ENCODE data around the gene BICC1. TPM values are rescaled to one million over a fixed set of nuclear protein-coding genes. Genes with fewer than 3 reads are reported as not detected.

BICC1 gene
- total RNA-seq, 1 donor from 2014 or later, result 42.1 TPM

DNA sequence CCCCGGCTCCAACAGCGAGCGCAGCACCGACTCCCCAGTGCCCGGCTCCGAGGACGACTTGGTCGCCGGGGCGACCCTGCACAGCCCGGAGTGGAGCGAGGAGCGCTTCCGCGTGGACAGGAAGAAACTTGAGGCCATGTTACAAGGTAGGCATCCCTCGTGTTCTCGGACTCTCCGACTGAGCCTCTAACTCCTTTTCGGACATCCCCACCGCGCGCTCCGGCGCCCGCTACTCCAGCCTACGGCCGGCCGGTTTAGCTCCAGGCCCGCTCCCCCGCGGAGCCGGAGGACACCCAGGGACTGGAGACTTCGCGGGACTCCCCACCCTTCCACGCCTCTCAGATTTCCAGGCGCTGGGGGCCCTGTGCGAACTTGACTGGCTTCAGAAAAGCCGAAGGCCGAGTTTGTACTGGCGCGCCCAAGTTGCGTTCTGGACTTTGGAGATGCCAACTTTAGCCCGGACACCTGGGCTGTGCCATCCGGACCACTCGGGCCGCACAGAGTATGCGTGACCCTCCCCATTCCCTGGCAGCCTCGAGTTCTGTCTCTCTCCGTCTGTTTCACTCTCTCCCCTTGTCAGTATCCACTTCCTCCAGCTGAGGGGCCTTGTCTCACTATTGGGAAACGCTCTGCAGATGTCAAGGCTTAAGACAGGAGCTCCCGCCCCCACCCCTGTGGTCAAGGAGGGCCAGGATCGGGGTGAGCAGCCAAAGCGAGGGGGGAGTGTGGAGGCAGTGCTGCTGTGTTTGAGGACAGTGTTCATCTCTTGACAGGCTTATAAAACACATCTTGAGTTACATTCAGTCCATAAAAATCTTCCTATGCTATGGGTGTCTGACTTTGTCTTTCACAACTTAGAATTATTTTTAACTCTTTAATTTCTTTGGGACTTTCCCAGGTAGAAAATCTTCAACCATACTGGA is 777 bp downstream of the BICC1 start:
- peak; percentile 90 for ATAC-seq
- intact Hi-C loops (cut with DNase I), result no loop called here
- peak; percentile 80 for DNase-seq (ENCODE audit: low spot score)

DNA sequence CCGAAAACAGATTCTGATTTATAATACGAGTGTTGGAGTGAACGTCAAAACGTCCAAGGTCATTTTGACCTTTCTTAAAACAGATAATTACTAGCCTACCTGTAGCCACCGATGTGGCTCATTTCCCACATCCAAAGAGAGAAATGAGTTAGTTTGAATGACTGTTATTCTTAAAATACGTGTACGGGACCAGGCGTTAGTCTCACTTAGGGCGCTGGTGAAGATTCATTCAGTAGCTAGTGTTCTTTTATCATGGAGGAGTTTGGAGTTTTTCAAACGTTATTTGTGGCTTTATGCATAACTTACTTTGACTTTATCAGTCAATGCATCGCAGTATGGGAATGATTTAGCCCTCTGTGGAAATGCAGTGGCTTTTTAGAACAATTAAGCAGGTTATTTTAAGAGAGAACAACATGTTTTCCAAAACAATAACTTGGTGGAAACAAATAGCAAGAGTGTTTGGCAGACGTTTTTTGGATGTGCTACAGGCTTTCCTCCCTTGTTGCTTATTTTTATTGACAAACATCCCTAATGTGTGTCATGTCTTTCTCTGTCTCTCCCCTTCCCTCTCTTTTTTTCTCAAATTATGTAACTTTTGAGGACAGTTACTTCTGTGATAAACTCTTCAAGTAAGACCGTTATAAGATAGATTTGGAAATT is 1.6 kb downstream of the BICC1 start:
- intact Hi-C loops (cut with DNase I), result no loop called here
- DNase-seq (ENCODE audit: low spot score) (no peak), ATAC-seq (no peak)

DNA sequence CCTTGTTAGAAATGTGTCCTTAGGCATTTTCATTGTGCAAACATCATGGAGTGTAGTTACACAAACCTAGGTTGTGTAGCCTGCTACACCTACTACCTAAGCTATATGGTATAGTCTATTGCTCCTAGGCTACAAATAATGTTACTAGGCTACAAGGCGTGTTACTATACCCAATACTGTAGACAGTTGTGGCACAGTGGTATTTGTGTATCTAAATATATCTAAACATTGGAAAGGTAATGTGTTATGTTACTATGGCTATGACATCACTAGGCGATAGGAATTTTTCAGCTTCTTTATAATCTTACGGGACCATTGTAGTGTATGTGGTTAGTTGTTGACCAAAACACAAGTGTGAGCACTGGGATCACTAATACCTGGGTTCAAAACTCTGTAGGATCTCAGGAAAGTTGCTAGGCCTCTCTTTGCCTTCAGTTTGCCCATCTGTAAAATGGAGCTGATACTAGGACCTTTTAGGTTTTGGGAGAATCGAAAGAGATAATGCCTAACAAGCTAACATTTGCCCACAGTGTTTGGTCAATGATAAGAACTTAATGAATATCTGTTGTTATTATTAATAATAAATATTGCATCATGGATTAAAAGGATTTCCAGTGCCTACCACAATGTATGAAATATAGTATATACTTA is 2.7 kb downstream of the BICC1 start:
- ATAC-seq, result no peak
- intact Hi-C loops (cut with DNase I), result no loop called here
- DNase-seq (ENCODE audit: low spot score), result no peak

DNA sequence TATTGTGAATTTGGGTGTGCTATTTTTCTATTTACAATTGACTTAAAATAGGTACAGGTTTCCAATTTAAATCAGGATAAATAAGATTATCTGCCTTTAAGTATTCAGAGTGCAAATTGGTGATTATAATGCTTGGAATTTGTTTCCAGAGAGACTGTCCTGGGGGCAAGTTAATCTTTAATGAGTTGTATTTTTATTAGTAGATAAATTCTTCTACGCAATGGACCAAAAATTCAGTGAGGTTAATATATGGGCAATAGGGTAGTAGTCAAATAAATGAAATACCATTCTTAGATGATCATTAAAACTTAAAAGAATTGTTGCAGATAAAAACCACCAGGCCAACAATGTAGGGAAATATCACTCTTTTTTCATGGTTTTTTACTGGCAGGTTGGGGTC is 3.4 kb downstream of the BICC1 start:
- ATAC-seq (no peak), DNase-seq (ENCODE audit: low spot score) (no peak)
- intact Hi-C loops (cut with DNase I), result no loop called here

DNA sequence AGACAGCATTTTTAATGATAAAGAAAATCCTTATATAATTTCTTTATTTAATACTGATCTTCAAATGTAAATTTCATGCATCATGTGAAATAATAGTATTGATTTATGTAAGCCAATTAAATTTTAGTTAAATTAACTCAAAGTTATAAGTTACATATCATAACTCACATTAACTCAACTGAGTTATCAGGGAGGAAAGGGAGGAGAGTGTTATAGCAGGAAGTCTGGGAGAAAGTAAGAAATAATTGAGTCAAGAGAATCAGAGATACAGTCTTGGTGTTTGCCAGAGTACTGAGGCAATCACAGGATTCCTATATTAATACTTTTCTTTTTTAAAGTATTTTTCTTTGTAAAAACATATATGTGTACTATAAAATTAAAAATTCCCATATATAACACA is 4.0 kb downstream of the BICC1 start:
- intact Hi-C loops (cut with DNase I), result no loop called here
- ATAC-seq (no peak), DNase-seq (ENCODE audit: low spot score) (no peak)

DNA sequence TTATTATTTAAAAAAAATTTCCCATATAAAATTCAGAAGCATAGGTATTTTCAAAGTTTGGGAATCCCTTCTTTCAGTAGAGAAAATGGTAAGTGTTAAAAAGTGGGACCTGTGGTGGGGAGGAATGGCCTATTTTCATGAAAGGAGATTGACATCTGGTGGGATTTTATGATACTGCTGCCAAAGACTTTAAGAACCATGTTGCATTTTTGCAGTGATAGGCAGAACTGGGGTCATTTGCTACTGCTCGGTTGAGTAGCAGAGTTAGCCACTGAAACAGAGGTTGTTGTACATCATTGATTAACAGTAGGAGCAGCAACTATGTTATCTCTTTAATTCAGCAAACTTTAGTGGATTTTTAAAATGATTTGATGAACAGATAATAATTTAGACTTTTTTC is 4.4 kb downstream of the BICC1 start:
- intact Hi-C loops (cut with DNase I), result no loop called here
- ATAC-seq (no peak), DNase-seq (ENCODE audit: low spot score) (no peak)

DNA sequence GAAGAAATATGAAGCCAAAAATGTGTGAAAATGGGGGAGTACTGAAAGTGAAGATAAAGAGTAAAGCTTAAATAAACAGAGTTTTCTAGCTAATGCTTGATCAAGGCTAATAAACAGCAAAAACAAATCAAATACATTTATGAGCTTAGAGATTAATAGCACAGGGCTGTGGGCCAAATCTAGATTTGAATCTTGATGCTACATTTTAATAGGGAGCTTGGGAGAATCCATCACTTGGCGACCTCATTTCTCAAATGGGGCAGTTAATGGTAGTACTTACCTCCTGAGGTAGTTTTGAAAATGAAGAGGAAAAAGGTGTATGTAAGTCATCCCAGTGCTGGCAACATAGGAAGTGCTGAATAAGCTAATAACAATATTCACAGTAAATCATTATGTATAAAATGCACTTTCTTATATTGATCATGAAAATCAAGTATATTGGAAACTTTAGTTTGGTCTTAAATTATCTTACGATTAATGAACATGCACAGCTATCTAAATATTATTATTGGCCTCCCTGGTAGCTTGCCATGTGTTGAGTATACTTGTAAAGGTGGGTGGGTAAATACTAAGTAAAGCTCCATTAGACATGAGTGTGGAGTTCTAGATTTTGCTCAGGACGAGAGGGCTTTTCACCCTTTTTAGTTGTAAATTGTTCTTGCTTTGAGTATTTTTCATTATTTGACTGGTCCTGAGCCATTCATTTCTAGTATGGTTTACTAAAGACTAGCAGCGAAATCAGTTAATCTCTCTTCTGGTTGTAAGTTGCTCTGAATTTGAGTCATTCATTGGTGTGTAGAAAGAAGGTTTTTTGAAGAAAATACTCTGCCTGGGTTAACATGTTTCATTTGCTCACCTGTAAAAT is 5.1 kb downstream of the BICC1 start:
- ATAC-seq (no peak), DNase-seq (ENCODE audit: low spot score) (no peak)
- intact Hi-C loops (cut with DNase I), result no loop called here

DNA sequence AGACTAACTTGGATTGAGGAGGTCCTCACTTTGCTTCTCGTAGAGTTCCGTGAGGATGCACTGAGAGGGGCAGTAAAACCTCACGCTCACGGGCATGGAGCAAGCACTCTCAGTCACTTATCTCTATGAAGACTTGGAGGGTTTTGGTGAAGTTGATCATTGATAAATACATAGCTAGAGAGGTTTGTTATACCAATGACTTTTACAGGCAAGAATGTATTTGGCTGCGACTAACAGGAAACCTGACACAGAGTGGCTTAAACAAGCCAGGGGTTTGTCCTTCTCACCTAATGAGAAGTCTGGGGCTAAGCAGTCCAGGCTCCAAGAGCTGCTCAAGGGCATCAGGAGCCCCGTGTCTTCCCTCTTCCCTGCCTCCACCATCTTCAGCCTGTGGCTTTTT is 6.1 kb downstream of the BICC1 start:
- no peak for DNase-seq (ENCODE audit: low spot score)
- ATAC-seq, result no peak
- intact Hi-C loops (cut with DNase I), result no loop called here

DNA sequence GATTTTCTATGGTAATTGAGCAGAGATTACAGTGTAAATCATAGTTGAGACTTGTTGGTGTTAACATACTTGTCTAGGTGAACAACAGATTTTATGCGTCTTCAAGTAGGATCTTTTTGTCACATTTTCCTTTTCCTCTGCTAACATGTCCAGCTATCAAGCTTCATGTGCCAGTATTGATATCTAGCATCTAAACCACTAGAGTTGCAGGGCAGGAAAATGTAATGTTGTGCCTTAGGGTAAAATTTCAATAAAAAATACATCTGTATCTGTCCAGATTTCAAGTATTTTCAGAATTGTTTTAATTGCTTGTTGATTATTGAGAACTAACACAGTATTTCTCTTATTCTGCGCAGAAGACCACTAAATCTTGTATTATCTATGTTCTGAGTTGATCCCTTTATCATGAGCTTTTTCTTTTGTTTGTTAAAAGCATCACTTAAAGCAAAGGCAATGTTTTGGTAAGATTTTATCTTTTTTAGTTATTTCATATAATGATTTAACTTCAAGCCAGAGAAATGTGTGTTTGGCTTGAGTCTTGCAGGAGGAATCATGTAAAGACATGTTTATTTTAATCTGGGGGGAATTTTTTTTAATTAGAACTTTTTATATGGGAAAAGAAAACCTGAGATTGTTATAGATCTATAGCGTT is 16.5 kb downstream of the BICC1 start:
- DNase-seq (ENCODE audit: low spot score) (no peak), ATAC-seq (no peak)
- intact Hi-C loops (cut with DNase I), result no loop called here

DNA sequence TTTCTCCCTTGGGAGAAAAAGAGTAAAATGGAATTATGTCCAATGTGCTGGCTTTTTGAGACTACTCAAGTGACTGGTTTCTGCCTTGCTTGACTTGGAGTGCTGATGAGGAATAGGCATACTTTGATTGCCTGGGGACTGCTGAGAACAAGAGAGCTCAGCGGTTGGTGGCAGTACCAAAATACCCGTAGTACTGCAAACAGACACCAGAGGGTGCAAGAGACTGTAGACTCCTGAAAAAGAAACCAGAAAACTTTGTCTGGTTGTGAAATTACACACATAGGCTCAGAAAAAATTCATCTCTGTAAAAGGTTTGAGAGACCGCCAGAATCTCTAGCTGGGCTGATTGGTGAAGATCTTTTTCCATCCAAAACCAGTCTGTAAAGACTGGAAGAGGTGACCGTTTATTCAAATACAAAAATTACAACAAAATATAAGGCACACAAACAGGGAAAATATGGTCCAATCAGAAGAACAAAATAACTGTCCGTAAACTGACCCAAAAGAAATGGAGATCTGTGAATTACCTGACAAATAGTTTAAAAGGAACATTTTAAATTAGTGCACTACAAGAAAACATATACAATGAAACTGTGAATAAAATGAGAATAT is 18.5 kb downstream of the BICC1 start:
- ATAC-seq, result no peak
- no peak for DNase-seq (ENCODE audit: low spot score)
- intact Hi-C loops (cut with DNase I), result no loop called here

DNA sequence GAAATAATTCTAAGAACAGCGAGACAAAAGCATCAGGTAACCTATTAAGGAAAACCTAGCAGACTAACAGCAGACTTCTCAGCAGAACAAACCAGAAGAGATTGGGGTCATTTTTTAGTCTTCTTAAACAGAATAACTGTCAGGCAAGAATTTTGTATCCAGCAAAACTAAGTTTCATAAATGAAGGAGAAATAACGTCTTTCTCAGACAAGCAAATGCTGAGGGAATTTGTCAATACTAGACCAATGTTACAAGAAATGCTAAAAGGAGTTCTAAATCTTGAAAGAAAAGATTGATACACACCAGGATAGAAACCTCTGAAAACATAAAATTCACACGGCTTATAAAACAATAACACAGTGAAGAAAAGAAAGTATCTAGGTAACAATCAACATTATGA is 22.6 kb downstream of the BICC1 start:
- intact Hi-C loops (cut with DNase I), result no loop called here
- ATAC-seq (no peak), DNase-seq (ENCODE audit: low spot score) (no peak)

DNA sequence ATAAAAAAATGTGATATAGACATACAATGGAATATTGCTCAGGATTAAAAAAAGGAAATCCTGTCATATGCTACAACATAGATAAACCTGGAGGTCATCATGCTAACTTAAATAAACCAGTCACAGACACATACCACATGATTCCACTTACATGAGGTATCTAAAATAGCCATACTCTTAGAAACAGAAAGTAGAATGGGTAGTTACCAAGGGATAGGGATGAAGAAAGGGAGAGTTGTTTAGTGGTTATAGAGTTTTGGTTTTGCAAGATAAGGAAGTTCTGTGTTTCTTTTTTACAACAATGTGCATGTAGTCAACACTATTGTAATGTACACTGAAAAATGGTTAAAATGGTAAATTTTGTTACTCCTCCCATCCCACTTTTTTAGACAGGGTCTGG is 30.5 kb downstream of the BICC1 start:
- DNase-seq (ENCODE audit: low spot score), result no peak
- intact Hi-C loops (cut with DNase I), result no loop called here
- no peak for ATAC-seq

DNA sequence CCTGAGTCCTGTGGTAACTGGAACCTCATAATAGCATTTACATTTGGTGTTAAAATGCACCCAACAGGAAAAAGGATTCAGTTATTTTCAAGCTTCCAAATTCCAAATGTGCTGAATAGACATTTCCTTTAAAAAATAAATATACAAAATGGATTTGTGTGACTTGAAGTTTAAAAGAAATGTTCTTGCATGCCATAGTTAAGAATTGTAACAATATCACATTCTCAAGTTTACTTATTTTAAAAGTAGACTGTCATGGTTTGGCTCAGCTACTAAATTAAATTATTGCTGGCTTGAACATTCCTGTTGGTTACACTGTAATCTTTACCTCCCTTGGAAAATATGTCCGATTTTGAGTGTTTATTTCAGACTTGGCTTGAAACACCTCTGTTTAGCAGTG is 31.5 kb downstream of the BICC1 start:
- ATAC-seq, result no peak
- no peak for DNase-seq (ENCODE audit: low spot score)
- intact Hi-C loops (cut with DNase I), result no loop called here

DNA sequence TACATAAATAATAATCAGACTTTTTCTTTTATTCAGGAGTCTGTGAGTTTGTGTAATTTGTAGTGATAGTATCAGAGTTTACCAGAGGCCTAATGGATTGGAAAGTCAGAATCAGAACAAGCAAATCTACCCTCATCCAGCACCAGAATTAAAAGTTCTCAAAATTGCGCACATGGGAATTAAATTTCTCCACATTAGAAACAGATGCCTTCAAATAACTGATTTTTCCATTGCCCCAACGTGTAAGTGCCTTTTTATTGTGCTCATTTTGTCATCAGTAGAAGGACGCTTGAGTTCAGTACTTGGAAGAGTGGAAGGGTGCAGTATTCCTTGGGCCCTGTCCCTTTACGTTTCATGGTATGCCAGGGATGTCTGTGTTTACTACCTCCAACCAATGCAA is 32.8 kb downstream of the BICC1 start:
- DNase-seq (ENCODE audit: low spot score) (no peak), ATAC-seq (peak; percentile 77)
- intact Hi-C loops (cut with DNase I), result no loop called here

DNA sequence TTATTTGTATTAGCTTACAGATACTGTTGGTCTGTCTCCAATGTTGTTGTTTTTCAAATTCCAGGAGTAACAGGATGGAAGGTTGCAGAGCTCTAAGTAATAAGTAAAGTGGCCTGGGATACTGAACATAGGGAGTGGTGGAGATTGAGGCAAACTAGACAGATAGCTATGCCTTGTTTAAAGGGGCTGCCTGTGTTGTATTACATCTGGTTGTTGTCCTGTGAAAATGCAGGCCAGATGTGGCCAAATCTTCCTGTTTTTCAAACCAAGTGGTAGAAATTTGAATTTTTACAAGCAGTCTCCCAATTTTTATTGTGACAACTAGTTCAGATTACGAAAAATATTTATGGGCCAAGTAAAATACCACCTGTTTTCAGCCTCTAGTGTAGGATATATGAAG is 33.5 kb downstream of the BICC1 start:
- intact Hi-C loops (cut with DNase I), result no loop called here

DNA sequence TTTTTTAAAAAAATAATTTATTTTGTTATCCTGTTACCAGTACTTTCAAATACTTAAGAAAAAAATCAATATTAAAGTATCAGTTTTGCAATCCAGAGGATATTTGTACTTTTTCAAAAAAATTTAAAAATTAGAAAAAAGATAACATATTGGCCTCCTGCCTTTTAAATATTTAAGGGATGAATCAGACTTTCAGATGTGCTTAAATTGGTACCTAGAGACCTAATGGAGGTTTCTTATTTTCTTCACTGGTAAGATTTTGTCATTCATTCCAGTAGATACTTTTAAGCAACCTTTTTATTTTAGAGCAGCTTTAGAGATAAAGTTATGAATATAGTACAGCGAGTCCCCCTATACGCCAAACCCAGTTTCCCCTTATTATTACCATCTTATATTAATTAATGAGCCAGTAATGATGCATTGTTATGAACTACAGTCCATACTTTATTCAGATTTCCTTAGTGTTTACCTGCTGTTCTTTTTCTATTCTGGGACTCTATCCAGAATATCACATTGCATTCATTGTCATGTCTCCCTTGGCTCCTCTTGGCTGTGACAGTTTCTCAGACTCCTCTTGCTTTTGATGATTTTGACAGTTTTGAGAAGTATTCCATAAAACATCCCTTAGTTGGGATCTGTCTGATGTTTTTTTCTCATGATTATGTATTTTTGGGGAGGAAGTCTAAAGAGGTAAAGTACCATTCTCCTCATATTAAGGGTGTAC is 34.2 kb downstream of the BICC1 start:
- DNase-seq (ENCODE audit: low spot score) (no peak), ATAC-seq (peak; percentile 59)
- intact Hi-C loops (cut with DNase I), result no loop called here

More for the DNA sequence above, 33.5 kb downstream of the BICC1 start:
- ATAC-seq, result peak; percentile 55
- no peak for DNase-seq (ENCODE audit: low spot score)

DNA sequence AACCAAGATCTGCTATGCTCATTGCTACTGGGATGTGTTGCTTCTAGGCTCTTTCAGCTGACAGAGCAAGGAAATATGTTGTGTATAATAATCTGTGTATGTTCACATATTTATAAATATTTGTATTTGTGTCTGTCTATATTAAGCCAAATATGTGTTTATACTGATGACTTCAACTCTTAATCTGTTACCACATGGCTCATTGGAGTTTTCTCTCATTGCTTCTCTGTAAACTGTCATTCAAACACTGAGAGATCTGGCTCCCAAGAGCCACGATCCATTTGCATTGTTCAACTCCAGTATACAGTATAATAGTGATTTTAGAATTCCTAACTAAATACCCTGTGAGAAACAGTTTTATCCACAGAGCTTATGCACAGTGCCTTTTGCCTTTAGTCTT is 35.3 kb downstream of the BICC1 start:
- intact Hi-C loops (cut with DNase I), result no loop called here
- ATAC-seq (no peak), DNase-seq (ENCODE audit: low spot score) (no peak)

DNA sequence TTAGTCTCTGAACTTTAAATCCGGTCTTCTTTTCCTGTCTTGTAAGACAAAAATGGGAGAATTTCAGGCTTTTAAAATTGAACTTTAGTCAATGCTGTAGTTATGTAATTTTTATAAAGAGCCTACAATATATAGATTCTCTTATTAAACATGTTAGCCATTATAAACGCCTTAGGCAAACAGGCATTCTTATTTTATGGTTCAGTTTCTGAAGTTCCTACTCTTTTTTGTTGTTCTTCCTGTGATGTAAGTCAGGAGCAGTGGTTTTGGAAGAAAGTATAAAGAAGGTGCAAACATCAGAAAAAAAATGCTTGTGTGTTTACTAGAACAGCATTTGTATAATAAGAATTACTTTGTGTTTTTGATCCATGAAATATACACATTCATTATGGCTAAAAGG is 41.6 kb downstream of the BICC1 start:
- ATAC-seq, result no peak
- no peak for DNase-seq (ENCODE audit: low spot score)
- intact Hi-C loops (cut with DNase I), result no loop called here
